PC-9 (cell line): Measurements from ENCODE around the gene HEPHL1.

ENCODE experiments used
- CTCF ChIP-seq: fragments of 200-600 bp; sonication (generic); conservative IDR thresholded peaks from 2 replicates; pipeline ENCODE4 v1.6.1; 2017; ENCODE audit warnings: mixed run types, antibody characterized with exemption, mild to moderate bottlenecking, moderate library complexity
- EZH2 ChIP-seq: fragments of 200-600 bp; sonication (generic); IDR thresholded peaks from 2 replicates; pipeline ENCODE4 v1.8.0; 2017; ENCODE audit warnings: antibody characterized with exemption, low read depth

GRCh38 chr11:94049351-94049750 lies 28.2 kb downstream of the HEPHL1 start:
- TF ChIP-seq CTCF (no peak), EZH2 (no peak)
